Peyer's patch (tissue), 4 donors: Measurements from ENCODE around the gene GAST.
"Not testable (repeated sequence)": the region's sequence is repeated elsewhere in the genome, so short reads cannot be mapped to it uniquely, and the experiment has no call there.

Experiments
- CTCF ChIP-seq, 6 experiments: fragments of 450-650 bp in 4 of 6; fragments of 200-600 bp in 2 of 6; sonication (generic) in 1 of 6; IDR thresholded peaks; one replicate each; pipeline ENCODE4 v1.5.1; 2017 to 2019; ENCODE audit warnings: antibody characterized with exemption in 6 of 6, mild to moderate bottlenecking in 3 of 6, moderate library complexity in 1 of 6
- POLR2A ChIP-seq, 2 donors: fragments of 450-650 bp; IDR thresholded peaks; one replicate each; pipeline ENCODE4 v1.5.1; 2017; ENCODE audit warnings: antibody characterized with exemption in 2 of 2, mild to moderate bottlenecking in 2 of 2, moderate library complexity in 2 of 2

- not testable (repeated sequence) for TF ChIP-seq CTCF, POLR2A (IDR thresholded peaks at IDR 0.05)
Observed at GRCh38 chr17:41685753-41686152, 26.4 kb upstream of the GAST start.
